Raji (cell line): Measurements from ENCODE around the gene KCNAB2.

Source experiments
- POLR2A ChIP-seq: IDR thresholded peaks from 2 replicates; pipeline ENCODE4 v1.6.1; 2011; ENCODE audit warnings: low read depth, low read length, control low read depth; ENCODE audit not compliant: insufficient read depth

Gene KCNAB2

DNA sequence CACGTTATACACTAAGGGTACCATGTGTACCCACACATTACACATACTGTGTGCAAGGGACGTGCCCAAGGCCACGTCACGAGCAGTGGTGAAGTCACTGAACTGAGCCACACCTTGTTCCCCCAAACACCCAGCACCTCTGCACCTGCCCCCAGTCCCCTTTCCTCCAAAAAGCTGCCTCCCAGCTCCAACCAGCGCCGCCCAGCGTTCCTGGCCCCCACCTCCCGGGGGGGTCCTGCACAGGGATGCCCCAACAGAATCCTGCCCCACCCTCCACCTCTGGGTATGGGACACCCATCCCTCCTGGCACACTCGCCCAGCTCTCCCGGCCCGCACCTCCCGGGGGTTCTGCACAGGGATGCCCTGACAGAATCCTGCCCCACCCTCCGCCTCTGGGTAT, 80.3 kb downstream of the KCNAB2 start:
- no peak for TF ChIP-seq POLR2A

DNA sequence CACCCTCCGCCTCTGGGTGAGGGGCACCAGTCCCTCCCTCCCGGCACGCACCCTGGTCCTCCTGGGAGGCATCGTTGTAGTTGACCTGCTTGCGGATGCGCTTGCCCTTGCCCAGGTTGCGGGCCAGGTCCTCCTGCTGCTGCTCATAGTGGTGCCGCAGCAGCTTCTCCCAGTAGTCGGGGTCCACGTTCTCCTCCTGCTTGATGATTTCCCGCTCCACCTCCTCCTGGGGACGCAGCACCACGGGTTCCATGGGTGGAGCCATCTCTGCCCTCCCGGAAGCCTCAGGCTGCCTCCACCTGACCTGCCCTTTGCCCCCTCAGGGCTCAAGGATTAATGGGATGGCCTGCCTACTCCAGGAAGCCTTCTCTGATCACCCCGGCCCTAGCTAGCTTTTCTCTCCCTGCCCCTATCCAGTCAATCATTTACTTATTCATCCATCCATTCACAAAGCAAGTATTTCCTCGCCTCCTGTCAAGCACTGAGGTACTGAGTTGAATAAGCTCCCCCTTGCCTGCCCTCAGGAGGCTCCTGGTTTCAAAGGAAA, 80.9 kb downstream of the KCNAB2 start:
- TF ChIP-seq POLR2A, result no peak

DNA sequence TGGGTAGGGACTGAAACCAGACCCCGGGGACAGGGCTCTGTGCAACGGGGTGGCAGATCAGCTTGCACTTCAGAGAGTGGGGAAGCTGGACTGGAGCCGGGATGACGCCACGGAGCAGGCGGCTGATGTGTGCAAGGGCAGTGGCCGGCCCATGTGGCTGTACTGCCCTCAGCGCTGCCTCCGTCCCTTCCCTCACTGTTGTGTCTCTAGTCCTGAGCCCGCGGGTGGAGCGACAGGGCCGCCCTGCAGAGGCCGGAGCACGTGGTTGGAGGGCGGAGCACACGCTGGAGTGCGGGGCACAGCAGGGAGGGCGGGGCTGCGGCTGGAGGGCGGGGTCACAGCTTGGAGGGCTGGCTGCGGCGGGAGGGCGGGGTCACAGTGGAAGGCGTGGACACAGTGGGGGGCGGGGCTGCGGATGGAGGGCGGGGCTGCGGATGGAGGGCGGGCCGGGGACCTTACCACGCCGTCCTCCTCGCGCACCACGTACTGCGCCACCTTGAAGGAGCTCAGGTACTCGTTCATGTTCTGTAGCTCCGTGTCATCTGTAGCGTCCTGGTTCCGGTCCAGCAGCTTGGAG, 82.0 kb downstream of the KCNAB2 start:
- TF ChIP-seq POLR2A, result no peak

DNA sequence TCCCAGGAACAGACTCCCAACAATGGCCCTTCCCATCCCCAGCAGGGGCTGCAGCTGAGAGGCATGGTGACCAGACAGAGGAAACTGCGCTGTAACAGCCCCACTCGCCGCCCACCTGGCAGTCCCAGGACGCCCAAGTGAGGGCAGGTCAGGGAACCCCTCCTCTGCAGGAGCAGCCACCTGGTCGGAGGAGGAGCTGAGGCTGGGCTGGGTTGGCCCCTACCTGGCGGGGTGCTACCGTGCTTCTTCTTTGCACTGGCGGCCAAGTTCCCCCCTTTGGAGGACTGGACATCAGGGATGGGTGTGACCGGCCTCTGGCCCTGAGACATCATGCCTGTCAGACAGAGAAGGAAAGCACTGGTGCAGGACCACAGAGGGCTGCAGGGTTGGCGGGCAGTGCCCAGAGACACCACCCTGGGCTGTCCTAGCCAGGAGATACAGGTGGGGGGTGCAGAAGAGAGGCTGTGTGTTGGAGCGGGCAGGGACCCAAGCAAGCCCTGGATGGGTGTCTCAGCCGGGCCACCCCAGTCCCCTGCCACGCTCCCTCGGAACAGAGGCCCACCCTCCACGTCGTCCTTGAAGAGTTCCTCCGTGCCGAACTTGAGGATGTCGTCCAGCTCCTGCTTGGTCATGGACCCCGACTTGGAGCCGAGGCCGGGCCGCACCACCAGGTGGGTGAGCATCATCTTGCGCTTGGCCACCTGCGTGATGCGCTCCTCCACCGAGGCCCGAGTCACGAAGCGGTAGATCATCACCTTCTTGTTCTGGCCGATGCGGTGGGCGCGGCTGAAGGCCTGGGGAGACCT, 82.8 kb downstream of the KCNAB2 start:
- no peak for TF ChIP-seq POLR2A

- no peak for TF ChIP-seq POLR2A
Observed at GRCh38 chr1:6129313-6129712, 83.6 kb downstream of the KCNAB2 start.

- TF ChIP-seq POLR2A, result no peak
Observed at GRCh38 chr1:6130036-6130435, 84.3 kb downstream of the KCNAB2 start.

GRCh38 chr1:6130596-6130995, 84.9 kb downstream of the KCNAB2 start:
- TF ChIP-seq POLR2A, result no peak

DNA sequence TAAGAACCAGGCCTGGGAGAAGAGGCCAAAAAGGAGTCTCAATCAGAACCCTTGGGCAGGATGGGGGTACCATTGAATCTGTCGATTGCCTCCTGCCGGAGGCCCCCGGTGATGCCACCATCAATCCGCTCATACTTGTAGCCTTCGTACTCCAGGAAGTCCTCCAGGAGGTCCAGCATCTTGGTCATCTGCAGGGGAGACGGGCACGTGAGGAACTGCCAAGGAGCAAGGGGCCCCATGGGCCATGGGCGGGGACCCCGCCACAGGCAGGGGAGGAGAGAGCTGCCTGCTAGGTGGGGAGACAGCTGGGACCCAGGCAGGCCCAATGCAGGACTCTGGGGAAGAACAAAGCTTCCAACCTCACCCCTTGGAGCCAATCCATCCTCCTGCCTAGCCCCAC, 85.9 kb downstream of the KCNAB2 start:
- no peak for TF ChIP-seq POLR2A

DNA sequence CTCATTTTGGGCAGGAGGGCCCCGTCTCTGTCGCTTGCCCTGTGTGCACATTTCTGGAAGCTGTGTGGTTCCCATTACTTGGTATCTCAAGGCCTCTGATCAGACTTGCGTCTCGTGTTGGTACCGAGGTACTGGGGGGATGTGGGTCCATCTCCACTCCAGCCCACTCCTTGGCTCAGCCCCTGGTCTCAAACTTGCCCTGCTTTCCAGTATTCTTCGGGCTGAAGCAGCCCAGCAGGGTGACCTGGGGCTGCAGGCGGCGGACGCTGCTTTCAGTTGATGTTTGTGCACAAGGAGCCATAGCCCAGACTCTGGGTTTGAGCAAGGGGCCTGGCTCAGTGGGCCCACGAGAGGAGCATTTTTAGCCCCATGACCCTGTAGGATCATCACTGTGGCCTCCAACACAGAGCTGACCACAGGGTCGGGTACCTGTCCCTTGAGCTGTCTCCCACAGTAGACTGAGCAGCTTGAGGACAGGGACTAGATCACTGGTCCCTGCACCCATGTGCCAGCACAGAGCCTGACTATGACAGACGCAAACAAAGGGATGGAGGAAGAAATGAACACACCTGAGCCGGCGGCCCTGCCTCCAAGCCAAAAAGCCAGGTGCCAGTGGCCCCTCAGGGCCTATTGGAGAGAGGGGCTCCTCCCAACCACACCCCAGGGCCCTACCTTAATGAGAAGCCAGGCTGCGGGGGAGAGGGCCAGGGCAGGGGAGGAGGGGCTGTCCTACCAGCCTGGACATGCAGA, 87.6 kb downstream of the KCNAB2 start:
- no peak for TF ChIP-seq POLR2A

DNA sequence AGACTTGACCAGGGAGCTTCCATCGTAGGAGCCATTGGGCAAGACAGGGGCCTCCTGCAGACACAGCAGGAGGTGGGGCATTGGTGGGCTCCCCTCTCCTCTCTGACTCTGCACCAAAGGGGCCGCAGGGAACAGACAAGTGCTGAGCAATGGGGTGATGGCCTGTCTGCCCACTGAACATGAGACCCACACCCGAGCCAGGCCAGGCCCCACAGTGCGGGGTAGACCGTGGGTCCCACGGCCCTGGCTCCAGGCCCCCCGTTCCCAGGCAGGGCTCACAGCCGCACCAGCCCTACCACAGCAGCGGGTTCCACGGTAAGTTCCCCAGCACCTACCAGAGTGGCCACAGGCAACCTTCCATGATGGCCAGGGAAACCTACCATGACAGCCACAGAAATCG, 88.5 kb downstream of the KCNAB2 start:
- no peak for TF ChIP-seq POLR2A

DNA sequence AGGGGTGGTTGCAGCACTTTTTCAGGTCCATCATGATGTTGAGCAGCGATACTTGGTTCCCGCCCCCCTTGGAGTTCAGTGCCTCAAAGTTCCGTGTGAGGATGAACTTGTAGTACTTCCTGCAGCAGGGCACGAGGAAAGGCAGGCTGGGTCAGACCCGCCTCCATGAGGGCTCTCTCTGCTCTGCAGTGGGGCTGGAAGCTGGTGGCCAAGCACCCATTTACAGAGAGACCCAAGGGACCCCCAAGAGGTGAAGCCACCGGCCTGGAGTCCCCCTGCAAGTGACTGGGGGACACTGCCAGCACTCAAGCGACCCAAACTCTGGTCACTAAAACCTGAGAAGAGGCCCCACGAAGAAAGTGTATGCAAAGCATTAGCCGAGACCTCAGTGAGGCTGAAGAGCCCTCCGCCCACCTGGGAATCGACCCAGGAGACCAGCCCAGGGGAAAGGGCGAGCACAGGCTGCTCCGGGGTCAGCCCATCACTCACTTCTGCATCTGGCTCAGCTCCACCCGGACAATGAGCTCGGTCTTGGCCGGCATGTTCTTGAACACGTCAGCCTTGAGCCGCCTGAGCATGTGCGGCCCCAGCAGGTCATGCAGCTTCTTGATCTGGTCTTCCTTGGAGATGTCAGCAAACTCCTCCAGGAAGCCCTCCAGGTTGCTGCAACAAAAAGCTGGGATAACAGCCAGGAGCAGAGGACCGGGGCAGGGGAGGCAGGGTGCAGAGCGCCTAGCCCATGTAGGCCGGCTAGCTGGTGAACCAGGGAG, 89.2 kb downstream of the KCNAB2 start:
- no peak for TF ChIP-seq POLR2A

DNA sequence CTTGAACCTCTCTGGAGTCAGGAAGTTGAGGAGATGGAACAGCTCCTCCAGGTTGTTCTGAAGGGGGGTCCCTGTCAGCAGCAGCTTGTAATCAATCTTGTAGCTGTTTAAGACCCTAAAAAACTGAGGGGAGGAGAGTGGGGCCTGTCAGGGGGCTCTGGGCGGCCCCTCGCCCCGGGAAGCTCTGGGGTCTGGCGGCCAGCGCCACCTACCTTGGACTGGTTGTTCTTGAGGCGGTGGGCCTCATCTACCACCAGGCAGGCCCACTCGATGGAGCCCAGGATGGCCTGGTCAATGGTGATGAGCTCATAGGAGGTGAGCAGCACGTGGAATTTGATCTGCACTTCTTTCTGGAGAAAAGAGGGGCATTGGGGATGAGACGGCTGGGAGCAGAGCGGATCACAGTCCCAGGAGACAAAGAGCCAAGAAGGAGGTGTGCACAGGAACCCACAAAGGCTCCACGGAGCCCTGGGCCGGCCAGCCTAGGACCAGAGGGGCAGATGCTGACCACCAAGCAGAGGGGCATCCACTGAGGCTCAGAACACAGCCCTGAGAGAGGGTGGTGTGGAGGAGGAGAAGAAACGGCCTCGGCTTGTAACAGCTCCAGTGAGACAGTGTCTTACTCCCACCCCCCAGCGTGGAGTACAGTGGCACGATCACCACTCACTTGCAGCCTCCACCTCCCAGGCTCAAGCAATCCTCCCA, 91.0 kb downstream of the KCNAB2 start:
- no peak for TF ChIP-seq POLR2A

- TF ChIP-seq POLR2A, result no peak
Observed at GRCh38 chr1:6137758-6138157, 92.1 kb downstream of the KCNAB2 start.

DNA sequence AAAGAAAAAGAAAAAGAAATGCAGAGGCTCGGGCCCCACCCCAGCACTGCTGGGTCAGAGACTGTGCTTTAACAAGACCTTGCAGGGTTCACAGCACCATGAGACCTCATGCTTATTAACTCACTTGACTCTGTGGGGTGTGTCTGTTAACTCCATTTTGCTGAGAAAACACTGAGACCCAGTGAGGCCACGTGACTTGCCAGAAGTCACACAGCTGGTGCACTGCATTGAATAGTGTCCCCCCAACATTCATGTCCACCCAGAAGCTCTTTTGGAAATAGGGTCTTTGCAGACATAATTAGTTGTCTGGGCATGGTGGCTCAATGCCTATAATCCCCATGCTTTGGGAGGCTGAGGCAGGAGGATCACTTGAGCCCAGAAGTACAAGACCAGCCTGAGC, 94.7 kb downstream of the KCNAB2 start:
- TF ChIP-seq POLR2A, result no peak

GRCh38 chr1:6141592-6141991, 95.9 kb downstream of the KCNAB2 start:
- TF ChIP-seq POLR2A, result no peak

DNA sequence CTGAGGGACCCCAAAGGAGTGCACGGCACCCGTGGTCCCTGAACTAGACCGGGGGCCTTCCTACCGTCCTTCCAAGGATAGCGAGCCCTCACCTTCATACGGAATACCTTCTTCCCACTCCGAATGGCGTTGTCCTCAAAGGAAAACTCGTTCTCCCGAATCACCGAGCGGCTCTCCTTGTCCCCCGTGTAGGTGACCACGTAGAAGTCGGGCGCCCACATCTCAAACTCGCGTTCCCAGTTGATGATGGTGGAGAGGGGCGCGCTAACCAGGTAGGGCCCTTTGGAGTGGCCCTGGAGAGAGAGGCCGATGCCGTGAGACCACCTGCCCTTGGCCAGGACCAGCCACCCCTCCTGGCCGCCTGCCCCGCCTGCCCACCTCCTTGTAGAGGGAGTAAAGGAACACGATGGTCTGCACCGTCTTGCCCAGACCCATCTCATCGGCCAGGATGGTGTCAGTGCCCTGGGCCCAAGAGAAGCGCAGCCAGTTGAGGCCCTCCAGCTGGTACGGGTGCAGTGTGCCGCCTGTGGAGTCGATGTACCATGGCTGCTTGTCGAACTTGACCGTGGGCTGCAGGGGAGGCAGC, 96.4 kb downstream of the KCNAB2 start:
- TF ChIP-seq POLR2A, result no peak
